NCI-H1436 (cell line): ENCODE data around the gene RAB10.
"Not testable (repeated sequence)": the region's sequence is repeated elsewhere in the genome, so short reads cannot be mapped to it uniquely, and the experiment has no call there.

Source experiments
- DNase-seq: peaks from one replicate; lab custom pipeline; 2025; lab: John Stamatoyannopoulos, UW

RAB10 gene

GRCh38 chr2:26016012-26016705 lies 17.7 kb upstream of the RAB10 start:
- DNase-seq, result no peak

GRCh38 chr2:26016706-26017045 lies 17.2 kb upstream of the RAB10 start:
- not testable (repeated sequence) for DNase-seq

- DNase-seq, result no peak
Measured at GRCh38 chr2:26017464-26018183, 16.3 kb upstream of the RAB10 start.

GRCh38 chr2:26018184-26019055 lies 15.5 kb upstream of the RAB10 start:
- DNase-seq, result no peak

- no peak for DNase-seq
Measured at GRCh38 chr2:26020231-26020640, 13.6 kb upstream of the RAB10 start.

- no peak for DNase-seq
Measured at GRCh38 chr2:26024260-26024659, 9.6 kb upstream of the RAB10 start.

- DNase-seq, result no peak
Measured at GRCh38 chr2:26025509-26025908, 8.4 kb upstream of the RAB10 start.

- DNase-seq, result not testable (repeated sequence)
Measured at GRCh38 chr2:26028083-26028482, 5.8 kb upstream of the RAB10 start.

- not testable (repeated sequence) for DNase-seq
Measured at GRCh38 chr2:26032586-26033269, 1.2 kb upstream of the RAB10 start.

GRCh38 chr2:26033270-26033817 lies 540 bp upstream of the RAB10 start:
- peak; percentile 88 for DNase-seq

- no peak for DNase-seq
Measured at GRCh38 chr2:26034637-26034992, 731 bp downstream of the RAB10 start.

- DNase-seq, result no peak
Measured at GRCh38 chr2:26035090-26035743, 1.3 kb downstream of the RAB10 start.

GRCh38 chr2:26039603-26040323 lies 5.9 kb downstream of the RAB10 start:
- no peak for DNase-seq

- DNase-seq, result no peak
Measured at GRCh38 chr2:26043109-26043508, 9.2 kb downstream of the RAB10 start.

- no peak for DNase-seq
Measured at GRCh38 chr2:26043862-26044696, 10.2 kb downstream of the RAB10 start.

- no peak for DNase-seq
Measured at GRCh38 chr2:26048791-26049190, 14.9 kb downstream of the RAB10 start.

- no peak for DNase-seq
Measured at GRCh38 chr2:26049641-26050040, 15.8 kb downstream of the RAB10 start.

- no peak for DNase-seq
Measured at GRCh38 chr2:26052740-26053139, 18.9 kb downstream of the RAB10 start.

- no peak for DNase-seq
Measured at GRCh38 chr2:26054598-26055348, 20.9 kb downstream of the RAB10 start.
